ENCODE results near the gene RELL2. TPM values are rescaled to one million over a fixed set of nuclear protein-coding genes. Genes with fewer than 3 reads are reported as not detected.

The RELL2 gene
- total RNA-seq, 1 experiment from 2014 or later, result 8.7 TPM

DNA sequence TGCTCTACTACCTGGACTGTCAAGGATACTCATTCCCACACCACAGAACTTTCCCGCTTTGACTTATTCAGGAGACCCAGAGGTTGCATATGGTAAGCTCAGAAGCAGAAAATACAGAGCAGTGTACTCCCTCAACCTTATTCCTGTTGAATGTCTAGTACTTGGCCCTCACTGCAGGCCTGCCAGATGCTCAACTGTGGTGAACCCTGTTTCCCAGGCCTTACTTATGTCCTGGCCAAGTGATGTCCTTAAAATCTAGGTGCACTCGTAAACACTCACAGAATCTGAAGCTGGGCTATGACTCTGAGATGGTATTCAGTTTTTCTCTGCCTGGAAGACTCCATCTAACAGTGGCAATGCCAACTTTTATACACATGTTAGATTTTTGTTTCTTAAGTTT lies 39.0 kb upstream of the RELL2 start (continued):
- TF ChIP-seq POLR2AphosphoS5 (IDR thresholded peaks at IDR 0.05; ENCODE audit: low read depth, low read length) (no peak), POLR2A (IDR thresholded peaks at IDR 0.05; ENCODE audit: borderline replicate concordance, extremely low read depth, insufficient read depth, insufficient read length) (no peak), RAD21 (IDR thresholded peaks at IDR 0.05; ENCODE audit: low read depth) (no peak), ZFX (IDR thresholded peaks at IDR 0.05) (no peak), ZNF274 (IDR thresholded peaks at IDR 0.05; ENCODE audit: low read depth, low read length) (no peak), SIN3A (IDR thresholded peaks at IDR 0.05; ENCODE audit: low read depth) (no peak)

DNA sequence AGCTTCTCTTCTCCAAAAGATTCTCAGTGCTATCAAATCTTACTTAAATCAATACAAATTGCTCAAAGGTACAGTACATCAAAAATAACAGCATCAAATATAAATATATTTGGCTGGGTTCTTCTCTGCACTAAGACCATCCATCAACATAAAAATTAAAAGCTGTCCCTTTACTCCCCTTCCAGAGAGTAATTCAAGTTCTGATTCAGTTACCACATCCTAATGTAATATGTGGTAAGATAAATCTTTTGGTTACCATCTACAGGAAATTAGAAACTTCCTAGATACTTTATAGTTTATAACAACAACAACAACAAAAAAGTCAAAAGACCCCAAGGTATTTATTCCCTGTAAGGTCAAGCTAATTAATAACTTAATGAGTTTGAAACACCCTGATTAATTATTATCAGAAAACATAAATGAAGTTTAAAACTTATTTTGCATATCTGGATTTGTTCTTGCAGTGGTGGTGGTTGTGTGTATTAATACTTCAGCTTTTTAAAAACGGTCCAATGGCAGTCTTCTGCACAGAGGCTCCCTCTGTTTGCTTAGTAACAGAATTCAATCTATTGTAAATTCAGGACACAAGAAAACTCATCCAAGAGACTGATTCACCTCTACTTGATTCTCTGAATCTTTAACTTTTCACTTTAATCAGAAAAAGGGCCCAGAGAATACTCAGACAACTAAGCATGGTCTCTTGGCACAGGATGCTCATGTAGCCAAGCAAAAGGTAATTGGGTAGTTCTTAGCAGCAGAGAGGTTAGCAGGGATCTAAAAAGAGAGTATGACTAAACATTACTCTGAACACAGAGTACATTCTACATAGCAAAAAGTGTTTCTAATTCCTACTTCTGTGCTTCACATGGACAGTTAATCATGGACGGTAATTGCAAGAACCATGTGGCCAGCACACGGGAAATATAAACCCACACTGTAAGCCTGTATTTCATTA lies 38.1 kb upstream of the RELL2 start:
- no peak for ATAC-seq
- no peak for TF ChIP-seq TCF7L2 (IDR thresholded peaks at IDR 0.05; ENCODE audit: borderline replicate concordance, extremely low read depth, insufficient read depth, insufficient read length)
- TF ChIP-seq, protein P1, sequence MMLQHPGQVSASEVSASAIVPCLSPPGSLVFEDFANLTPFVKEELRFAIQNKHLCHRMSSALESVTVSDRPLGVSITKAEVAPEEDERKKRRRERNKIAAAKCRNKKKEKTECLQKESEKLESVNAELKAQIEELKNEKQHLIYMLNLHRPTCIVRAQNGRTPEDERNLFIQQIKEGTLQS (IDR thresholded peaks at IDR 0.05), result no peak
- TF ChIP-seq, protein P2, sequence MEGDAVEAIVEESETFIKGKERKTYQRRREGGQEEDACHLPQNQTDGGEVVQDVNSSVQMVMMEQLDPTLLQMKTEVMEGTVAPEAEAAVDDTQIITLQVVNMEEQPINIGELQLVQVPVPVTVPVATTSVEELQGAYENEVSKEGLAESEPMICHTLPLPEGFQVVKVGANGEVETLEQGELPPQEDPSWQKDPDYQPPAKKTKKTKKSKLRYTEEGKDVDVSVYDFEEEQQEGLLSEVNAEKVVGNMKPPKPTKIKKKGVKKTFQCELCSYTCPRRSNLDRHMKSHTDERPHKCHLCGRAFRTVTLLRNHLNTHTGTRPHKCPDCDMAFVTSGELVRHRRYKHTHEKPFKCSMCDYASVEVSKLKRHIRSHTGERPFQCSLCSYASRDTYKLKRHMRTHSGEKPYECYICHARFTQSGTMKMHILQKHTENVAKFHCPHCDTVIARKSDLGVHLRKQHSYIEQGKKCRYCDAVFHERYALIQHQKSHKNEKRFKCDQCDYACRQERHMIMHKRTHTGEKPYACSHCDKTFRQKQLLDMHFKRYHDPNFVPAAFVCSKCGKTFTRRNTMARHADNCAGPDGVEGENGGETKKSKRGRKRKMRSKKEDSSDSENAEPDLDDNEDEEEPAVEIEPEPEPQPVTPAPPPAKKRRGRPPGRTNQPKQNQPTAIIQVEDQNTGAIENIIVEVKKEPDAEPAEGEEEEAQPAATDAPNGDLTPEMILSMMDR (IDR thresholded peaks at IDR 0.05 in 2 of 3, conservative IDR thresholded peaks at IDR 0.05 in 1 of 3; ENCODE audit: borderline replicate concordance in 1 of 3, insufficient read depth in 1 of 3, low read depth in 2 of 3, low read length in 2 of 3), result no peak
- TF ChIP-seq SRF (IDR thresholded peaks at IDR 0.05; ENCODE audit: low read depth), result no peak
- TF ChIP-seq CEBPB (IDR thresholded peaks at IDR 0.05; ENCODE audit: low read depth), result no peak
- TF ChIP-seq, protein P3, sequence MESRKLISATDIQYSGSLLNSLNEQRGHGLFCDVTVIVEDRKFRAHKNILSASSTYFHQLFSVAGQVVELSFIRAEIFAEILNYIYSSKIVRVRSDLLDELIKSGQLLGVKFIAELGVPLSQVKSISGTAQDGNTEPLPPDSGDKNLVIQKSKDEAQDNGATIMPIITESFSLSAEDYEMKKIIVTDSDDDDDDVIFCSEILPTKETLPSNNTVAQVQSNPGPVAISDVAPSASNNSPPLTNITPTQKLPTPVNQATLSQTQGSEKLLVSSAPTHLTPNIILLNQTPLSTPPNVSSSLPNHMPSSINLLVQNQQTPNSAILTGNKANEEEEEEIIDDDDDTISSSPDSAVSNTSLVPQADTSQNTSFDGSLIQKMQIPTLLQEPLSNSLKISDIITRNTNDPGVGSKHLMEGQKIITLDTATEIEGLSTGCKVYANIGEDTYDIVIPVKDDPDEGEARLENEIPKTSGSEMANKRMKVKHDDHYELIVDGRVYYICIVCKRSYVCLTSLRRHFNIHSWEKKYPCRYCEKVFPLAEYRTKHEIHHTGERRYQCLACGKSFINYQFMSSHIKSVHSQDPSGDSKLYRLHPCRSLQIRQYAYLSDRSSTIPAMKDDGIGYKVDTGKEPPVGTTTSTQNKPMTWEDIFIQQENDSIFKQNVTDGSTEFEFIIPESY (IDR thresholded peaks at IDR 0.05; ENCODE audit: extremely low read depth, insufficient replicate concordance, low read length), result no peak
- TF ChIP-seq ZFX (IDR thresholded peaks at IDR 0.05), result no peak
- TF ChIP-seq POLR2AphosphoS5 (IDR thresholded peaks at IDR 0.05; ENCODE audit: low read depth, low read length), result no peak
- TF ChIP-seq EGR1 (IDR thresholded peaks at IDR 0.05; ENCODE audit: low read depth), result no peak
- no peak for TF ChIP-seq SIN3A (IDR thresholded peaks at IDR 0.05; ENCODE audit: low read depth)
- no peak for TF ChIP-seq ZNF274 (IDR thresholded peaks at IDR 0.05; ENCODE audit: low read depth, low read length)
- no peak for TF ChIP-seq RAD21 (IDR thresholded peaks at IDR 0.05; ENCODE audit: low read depth)
- no peak for TF ChIP-seq EZH2phosphoT487 (IDR thresholded peaks at IDR 0.05; ENCODE audit: borderline replicate concordance)
- TF ChIP-seq FOSL1 (IDR thresholded peaks at IDR 0.05; ENCODE audit: low read depth), result no peak
- RAD21 ChIA-PET (ENCODE audit: low non-redundant PET in 1 of 2, low total read pairs in 2 of 2, uncharacterized antibody in 2 of 2, unreplicated experiment in 2 of 2), result no interaction called here
- no TSS peak for BruUV-seq (replicated peaks)
- intact Hi-C loops (cut with micrococcal nuclease), result no loop called here
- Histone ChIP-seq H3K9me3 (ENCODE audit: control insufficient read depth in 1 of 2, insufficient read depth in 1 of 2, low read depth in 1 of 2, low read length in 2 of 2) (no peaks in the 10 kb centered on the region), H3K9ac (ENCODE audit: low read length) (no peak overlapping the region), H3K27ac (ENCODE audit: low read depth, low read length) (no peak overlapping the region), H3K27me3 (ENCODE audit: insufficient read depth, low read length) (no peaks in the 10 kb centered on the region), H3K4me3 (replicated peaks in 1 of 2; ENCODE audit: low read depth in 1 of 2, low read length in 2 of 2) (no peak overlapping the region), H2AFZ (ENCODE audit: low read depth, low read length, poor library complexity, severe bottlenecking) (no peak overlapping the region), H4K20me1 (ENCODE audit: insufficient read depth) (peaks cover 17% of the 10 kb centered on the region; the same call in 1 of the 2 replicates), H3K36me3 (ENCODE audit: control insufficient read depth in 1 of 2, insufficient read depth in 2 of 2, low read length in 2 of 2) (no peaks in the 10 kb centered on the region), H3K9me2 (ENCODE audit: insufficient read depth) (no peaks in the 10 kb centered on the region), H3K4me2 (ENCODE audit: low read length) (no peak overlapping the region), H3K79me2 (ENCODE audit: insufficient read depth, low read length) (peaks cover 98% of the 10 kb centered on the region), H3K4me1 (ENCODE audit: control insufficient read depth in 1 of 2, insufficient read depth in 2 of 2, low read length in 2 of 2) (peaks cover 0 to 6% of the 10 kb centered on the region in 2 experiments; a peak in 1 of 4 replicates)
- POLR2A ChIA-PET, result no interaction called here
- no peak for DNase-seq (ENCODE audit: low read depth, low spot score)
- CTCF ChIA-PET, result interaction anchor here (1.1 to 2.7 kb wide), 2 partner anchors 21 to 35 kb away, joined by 4 to 16 read pairs; partner anchors contain the start of gene DIAPH1

Data from HCT116 (cell line).